HUDEP-2 (cell line): ENCODE measurements around the gene POLR3H.
"Not testable (repeated sequence)": the region's sequence is repeated elsewhere in the genome, so short reads cannot be mapped to it uniquely, and the experiment has no call there.

Experiments used
- DNase-seq, 76 experiments: peaks; one replicate each; lab custom pipeline; 2025; ENCODE audit not compliant: unreplicated experiment in 76 of 76; lab: John Stamatoyannopoulos, UW

The POLR3H gene

DNA sequence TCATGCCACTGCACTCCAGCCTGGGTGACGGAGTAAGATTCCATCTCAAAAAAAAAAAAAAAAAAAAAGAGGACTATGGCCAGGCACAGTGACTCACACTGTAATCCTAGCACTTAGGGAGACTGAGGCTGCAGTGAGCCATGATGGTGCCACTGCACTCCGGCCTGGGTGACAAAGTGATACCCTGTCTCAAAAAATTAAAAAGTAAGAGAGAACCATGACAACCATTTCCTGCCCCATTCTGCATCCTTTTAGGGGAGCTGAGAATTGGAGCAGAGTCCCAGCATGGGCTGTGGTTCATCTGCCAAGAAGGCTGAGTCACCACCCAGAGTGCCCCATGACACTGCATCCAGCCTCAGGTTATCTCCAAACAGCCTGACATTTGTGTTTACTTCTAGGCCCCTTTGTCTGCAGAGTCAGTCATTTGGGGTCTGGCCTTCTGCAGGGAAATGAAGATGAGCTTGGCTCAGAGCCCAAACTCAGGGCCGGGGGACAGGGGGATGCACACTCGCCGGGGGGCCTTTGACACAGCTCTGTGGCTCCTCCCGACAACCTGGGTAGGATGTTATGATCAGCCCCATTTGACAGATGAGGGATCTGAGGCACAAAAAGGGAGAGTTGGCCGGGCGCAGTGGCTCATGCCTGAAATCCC lies 21.3 kb upstream of the POLR3H start:
- DNase-seq, result peak in 71 of 76 experiments; percentile 19 to 84 (median 64)

DNA sequence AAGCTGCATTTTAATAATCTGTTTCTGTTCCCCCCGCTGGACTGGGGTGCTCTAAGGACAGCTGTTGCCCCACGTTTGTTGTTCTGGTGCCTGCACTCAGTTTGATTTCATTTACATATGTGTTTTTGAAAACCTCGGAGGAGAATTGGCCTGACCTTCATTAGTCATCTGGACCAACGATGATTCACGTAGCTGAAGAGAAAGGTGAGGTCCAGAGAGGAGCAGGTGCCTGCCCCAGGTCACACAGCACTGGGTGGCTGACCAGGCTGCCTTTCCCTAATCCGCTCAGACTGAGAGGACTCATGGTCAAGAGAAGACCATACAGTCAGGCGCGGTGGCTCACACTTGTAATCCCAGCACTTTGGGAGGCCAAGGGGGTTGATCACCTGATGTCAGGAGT lies 20.3 kb upstream of the POLR3H start:
- DNase-seq, result no peak

GRCh38 chr22:41563051-41563711 lies 18.9 kb upstream of the POLR3H start:
- DNase-seq, result no peak

GRCh38 chr22:41562461-41562860 lies 18.2 kb upstream of the POLR3H start:
- DNase-seq, result no peak

DNA sequence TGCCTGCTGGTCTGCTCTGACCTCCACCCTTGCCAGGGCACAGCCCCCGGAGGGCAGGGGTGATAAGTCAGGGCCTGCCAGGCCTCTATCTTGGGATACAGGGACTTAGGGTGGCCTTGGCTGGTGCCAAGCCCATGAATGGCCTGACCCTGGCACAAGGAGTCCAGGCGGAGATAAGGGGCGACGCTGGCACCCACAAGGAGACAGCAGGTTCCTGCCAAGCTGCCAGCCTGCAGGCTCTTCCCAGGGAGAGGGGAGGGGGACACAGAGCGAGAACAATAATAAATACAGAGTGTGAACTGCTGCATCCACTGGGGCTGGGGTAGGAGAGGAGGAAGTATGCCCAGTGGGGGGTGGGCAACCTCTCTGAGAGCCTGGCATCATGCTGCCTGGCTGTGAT lies 17.5 kb upstream of the POLR3H start:
- DNase-seq, result peak in 15 of 76 experiments; percentile 5 to 37 (median 14)

DNA sequence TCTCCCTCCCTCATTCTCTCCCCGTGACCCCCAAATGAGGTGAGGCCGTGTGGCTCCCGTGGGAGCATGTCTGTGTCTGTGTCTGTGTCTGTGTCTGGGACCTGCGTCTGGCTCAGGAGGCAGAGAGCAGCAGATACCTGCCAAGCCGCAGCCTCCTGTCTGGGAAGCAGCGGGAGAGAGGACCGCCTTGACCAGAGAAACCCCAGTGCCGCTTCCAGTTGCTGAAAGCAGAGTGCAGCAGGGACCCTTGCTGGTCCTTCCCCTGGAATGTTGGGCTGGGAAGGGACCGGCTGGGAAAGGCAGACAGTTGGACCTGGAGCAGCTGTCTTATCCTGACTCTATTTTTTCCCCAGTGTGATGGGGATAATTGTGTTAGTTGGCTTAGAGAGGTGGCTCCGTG lies 17.1 kb upstream of the POLR3H start:
- DNase-seq, result no peak

DNA sequence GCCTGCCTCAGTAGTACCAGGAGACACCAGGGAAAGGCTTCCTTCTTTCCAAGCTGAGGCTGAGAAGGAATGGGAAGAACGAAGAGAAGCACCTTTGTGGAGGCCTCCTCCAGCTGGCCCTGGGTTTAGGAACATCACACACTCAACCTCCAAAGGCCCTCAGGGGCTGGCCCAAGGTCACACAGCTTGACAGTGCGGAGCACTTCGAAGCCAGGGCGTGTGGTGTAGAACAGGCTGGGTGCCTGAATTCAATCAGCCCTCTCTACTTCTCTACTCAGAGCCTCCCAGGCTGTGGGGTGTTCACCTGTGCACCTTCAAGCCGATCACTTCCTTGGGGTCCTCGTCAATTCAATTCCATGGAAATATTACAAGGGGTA lies 15.8 kb upstream of the POLR3H start:
- no peak for DNase-seq

DNA sequence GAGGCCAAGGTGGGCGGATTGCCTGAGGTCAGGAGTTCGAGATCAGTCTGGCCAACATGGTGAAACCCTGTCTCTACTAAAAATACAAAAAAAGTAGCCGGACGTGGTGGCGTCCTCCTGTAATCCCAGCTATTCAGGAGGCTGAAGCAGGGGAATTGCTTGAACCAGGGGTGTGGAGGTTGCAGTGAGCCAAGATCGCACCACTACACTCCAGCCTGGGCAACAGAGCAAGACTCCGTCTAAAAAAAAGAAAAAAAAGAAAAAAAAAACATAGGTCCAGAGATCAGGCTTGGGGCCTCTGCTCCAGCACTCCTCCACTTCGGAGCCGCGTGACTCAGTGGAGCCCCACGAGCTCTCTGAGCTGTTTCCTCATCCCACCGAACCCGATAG lies 14.0 kb upstream of the POLR3H start:
- DNase-seq, result not testable (repeated sequence)

DNA sequence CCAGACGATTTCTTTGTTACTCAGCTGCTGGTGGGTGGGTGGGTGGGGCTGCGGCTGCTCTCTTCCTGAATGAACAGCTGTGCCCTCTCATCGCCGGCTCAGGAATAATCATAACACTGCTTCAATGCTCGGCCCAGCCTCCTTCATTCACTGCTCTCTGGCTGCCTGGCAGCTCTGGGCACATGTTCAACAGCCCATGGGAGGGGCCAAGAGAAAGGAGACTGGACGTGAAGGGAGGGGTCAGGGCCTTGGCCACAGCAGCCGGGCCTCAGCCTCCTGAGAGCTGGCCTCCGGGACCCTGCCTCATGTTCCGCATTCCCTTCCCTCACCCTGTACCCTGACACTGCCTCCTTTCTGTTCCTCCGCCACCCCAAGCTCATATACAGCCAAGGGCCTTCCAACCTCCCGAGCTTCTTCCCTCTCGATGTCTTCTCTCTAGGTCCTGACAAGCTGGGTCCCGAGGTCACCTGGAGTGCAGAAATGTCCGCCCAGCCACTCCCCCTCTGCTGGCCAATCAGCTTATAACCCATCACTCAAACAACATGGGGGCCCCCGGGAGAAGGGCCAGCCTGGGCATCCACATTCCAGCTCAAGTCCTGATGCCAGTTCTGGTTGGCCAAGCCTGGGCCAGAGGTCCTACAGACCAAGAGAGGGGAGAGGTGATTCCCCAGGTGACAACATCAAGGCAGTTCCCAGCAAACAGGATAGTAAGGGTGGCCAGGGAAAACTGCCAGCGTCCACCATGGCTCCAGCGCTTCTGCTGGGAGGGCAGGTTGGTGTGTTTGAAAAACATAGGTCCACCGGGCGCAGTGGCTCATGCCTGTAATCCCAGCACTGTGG lies 13.4 kb upstream of the POLR3H start:
- peak in 4 of 76 experiments; percentile 6 to 19 (median 16) for DNase-seq

GRCh38 chr22:41556561-41556960 lies 12.3 kb upstream of the POLR3H start:
- no peak for DNase-seq

- no peak for DNase-seq
These were observed 11.2 kb upstream of the POLR3H start for GRCh38 chr22:41555325-41555982.

GRCh38 chr22:41551877-41552582 lies 7.8 kb upstream of the POLR3H start:
- DNase-seq, result no peak

- DNase-seq, result no peak
These were observed 6.8 kb upstream of the POLR3H start for GRCh38 chr22:41550952-41551491.

- no peak for DNase-seq
These were observed 4.6 kb upstream of the POLR3H start for GRCh38 chr22:41548830-41549211.

DNA sequence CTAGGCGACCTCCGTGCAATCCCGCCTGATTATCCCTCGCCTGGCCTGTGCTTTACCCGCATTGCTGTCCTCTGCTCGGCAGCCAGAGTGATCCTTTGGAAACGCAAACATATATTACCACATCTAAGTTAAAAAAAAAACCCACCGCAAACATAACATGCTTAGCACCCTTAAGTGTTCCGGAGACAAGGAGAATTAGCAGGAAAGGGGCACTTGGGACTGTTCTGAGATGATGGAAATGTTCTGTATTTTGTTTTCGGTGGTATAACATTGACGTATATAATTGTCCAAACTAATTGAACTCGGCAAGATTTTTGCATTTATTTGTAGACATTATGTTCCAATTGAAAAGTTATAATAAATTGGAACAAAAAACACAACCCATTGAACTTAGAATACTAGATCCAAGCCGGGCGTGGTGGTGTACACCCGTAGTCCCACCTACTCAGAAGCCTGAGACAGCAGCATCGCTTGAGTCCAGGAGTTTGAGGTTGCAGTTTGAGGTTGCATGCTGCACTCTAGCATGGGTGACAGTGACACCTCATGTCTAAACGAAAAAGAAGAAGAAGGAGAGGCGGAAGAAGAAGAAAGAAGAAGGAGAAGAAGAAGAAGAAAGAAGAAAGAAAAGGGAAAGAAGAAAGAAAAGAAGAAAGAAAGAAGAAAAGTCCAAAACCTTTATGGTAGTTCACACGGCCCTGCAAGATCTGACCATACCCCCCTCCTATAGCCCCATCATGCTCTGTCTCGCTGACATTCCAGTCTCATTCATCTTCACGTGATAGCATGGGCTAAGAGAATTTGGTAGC lies 604 bp upstream of the POLR3H start:
- DNase-seq, result no peak

GRCh38 chr22:41542224-41542623 lies 2.0 kb downstream of the POLR3H start:
- DNase-seq, result no peak

DNA sequence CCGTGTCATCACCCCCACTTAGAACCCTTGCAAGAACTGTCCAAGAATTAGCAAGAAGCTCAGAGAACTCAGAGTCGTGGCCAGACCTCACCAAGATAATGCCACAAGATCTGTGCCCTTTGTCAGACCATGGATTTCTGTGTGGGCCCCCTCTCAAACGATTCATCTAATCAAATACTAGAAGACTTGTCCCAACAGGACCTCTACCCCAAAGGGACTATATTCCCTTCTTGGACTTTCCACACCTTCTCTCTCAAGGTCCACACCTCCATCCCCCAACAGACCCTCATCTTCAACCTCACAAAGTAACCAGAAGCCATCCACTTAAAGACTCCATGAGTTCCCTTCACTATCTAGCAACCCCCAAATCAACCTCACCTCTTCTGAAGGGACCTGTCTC lies 2.8 kb downstream of the POLR3H start:
- no peak for DNase-seq

- no peak for DNase-seq
These were observed 3.9 kb downstream of the POLR3H start for GRCh38 chr22:41540365-41540764.

DNA sequence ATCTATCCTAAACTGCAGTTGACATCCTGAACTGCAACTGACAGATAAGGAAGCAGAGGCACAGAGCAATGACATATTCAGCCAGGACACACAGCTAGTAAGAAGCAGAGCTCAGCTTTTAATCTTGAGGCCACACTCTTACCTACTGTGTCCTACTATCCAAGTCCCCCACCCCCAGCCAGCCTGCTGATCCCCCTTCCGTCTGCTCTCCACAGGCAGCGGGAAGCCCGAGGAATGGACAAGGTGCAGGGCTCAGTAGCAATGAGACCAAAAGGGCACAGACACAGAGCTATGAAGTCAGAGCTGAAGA lies 4.3 kb downstream of the POLR3H start:
- peak in 50 of 76 experiments; percentile 17 to 83 (median 42) for DNase-seq
